OCI-LY7 (cell line): ENCODE data around the gene SLC25A29.

ENCODE experiments used
- CTCF ChIP-seq: fragments of 200-600 bp; sonication (generic); conservative IDR thresholded peaks from 2 replicates; pipeline ENCODE4 v1.5.1; 2014; ENCODE audit warnings: mild to moderate bottlenecking, antibody characterized with exemption, low read length, moderate library complexity, mixed read lengths
- EZH2phosphoT487 ChIP-seq: fragments of 200-600 bp; sonication (generic); IDR thresholded peaks from 2 replicates; pipeline ENCODE4 v1.6.1; 2018; ENCODE audit warnings: low read depth, borderline replicate concordance, mild to moderate bottlenecking, mixed run types, antibody characterized with exemption, low read length, moderate library complexity, mixed read lengths

GRCh38 chr14:100285021-100285912 is 21.0 kb downstream of the SLC25A29 start:
- TF ChIP-seq CTCF, result peak; percentile 84
- TF ChIP-seq EZH2phosphoT487, result no peak
